Psoas muscle (tissue), 8 donors: ENCODE data around the gene OTOG. TPM values are rescaled to one million over a fixed set of nuclear protein-coding genes. Genes with fewer than 3 reads are reported as not detected.

ENCODE experiments used
- ATAC-seq, 4 donors: fragments of 200-7000 bp; cut with Tn5 transposase; one replicate each; pipeline ENCODE4 v1.9.1; 2020; ENCODE audit warnings: moderate library complexity in 3 of 4, mild to moderate bottlenecking in 2 of 4
- DNase-seq, 2 donors: peaks; one replicate each; pipeline ENCODE4 v3.0.0-alpha.2; 2020
- H3K27ac ChIP-seq: fragments of 200-600 bp; one replicate; pipeline ENCODE4 v1.8.0; 2022
- H3K27me3 ChIP-seq, 3 donors: fragments of 200-600 bp in 1 of 3; one replicate each; pipeline versions ENCODE4 v1.6.1 to v1.8.0; 2013 to 2022; ENCODE audit warnings: low read length in 2 of 3, mild to moderate bottlenecking in 2 of 3, moderate library complexity in 1 of 3; ENCODE audit not compliant: insufficient read depth in 3 of 3
- H3K36me3 ChIP-seq, 2 donors: fragments of 200-600 bp in 1 of 2; one replicate each; pipeline versions ENCODE4 v1.6.1 to v1.8.0; 2013 to 2022; ENCODE audit warnings: low read depth in 1 of 2, mild to moderate bottlenecking in 1 of 2, moderate library complexity in 1 of 2; ENCODE audit not compliant: insufficient read depth in 1 of 2
- H3K4me1 ChIP-seq: fragments of 200-600 bp; one replicate; pipeline ENCODE4 v1.8.0; 2022
- H3K4me3 ChIP-seq: fragments of 200-600 bp; one replicate; pipeline ENCODE4 v1.8.0; 2022; ENCODE audit warnings: mild to moderate bottlenecking
- H3K9me3 ChIP-seq: fragments of 200-600 bp; one replicate; pipeline ENCODE4 v1.8.0; 2022
- WGBS, 3 donors: extraction: QIAGEN DNeasy Blood & Tissue Kit; methylation state at CpG; one replicate each; pipeline versions ENCODE4 v1.1.6 to v1.1.7; 2013; 5-methylcytosine and 5-hydroxymethylcytosine counted together
- intact Hi-C, 2 donors: fragments of 100-400 bp; cut with DNase I; formaldehyde crosslinking; loops; one replicate each; pipeline versions ENCODE4 v1.11.0 to v1.14.2; 2022
- polyA plus RNA-seq, 3 donors: library from polyadenylated mRNA; stranded (reverse); fragments of 200-250 nt; gene quantifications; one replicate each; pipeline ENCODE4 v1.2.3, GENCODE V29; 2013
- total RNA-seq, 4 donors: library from RNA; stranded (reverse); fragmentation: NEBNext Ultra II Directional in 2 of 4; extraction: Animal tissue kit (Norgen Biotek cat#: 25700) in 2 of 4; gene quantifications; one replicate each; pipeline versions ENCODE4 v1.2.1 to v1.2.4, GENCODE V29; 2021 to 2023
- TF ChIP-seq, protein P1 (sequence below): fragments of 200-600 bp; IDR thresholded peaks from one replicate; pipeline ENCODE4 v1.8.0; 2022; ENCODE audit warnings: antibody characterized with exemption
- donor health status: healthy with polysubstance abuse.
- donor health status: DM: no; HTN: no; CAD: no; lungs with moderate emphysema.
- donor health status: Bipolar disorder and iron deficiency.
- donor health status: healthy.
- donor health status: DM: yes; HTN: yes; CAD: no.
- donor health status: DM: no; HTN: no; CAD: no.
- donor health status: DM: no; HTN: no; CAD: no.
- donor health status: DM: yes; HTN: yes; CAD: no.

Gene OTOG
- total and polyA plus RNA-seq, 7 donors: not detected

GRCh38 chr11:17633987-17634775 lies 87.1 kb downstream of the OTOG start:
- TF ChIP-seq, protein P1, sequence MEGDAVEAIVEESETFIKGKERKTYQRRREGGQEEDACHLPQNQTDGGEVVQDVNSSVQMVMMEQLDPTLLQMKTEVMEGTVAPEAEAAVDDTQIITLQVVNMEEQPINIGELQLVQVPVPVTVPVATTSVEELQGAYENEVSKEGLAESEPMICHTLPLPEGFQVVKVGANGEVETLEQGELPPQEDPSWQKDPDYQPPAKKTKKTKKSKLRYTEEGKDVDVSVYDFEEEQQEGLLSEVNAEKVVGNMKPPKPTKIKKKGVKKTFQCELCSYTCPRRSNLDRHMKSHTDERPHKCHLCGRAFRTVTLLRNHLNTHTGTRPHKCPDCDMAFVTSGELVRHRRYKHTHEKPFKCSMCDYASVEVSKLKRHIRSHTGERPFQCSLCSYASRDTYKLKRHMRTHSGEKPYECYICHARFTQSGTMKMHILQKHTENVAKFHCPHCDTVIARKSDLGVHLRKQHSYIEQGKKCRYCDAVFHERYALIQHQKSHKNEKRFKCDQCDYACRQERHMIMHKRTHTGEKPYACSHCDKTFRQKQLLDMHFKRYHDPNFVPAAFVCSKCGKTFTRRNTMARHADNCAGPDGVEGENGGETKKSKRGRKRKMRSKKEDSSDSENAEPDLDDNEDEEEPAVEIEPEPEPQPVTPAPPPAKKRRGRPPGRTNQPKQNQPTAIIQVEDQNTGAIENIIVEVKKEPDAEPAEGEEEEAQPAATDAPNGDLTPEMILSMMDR: no peak
- intact Hi-C loops: loop anchor here (5.0 kb wide), 2 partner anchors 48 to 83 kb away; partner anchors contain the start of gene MYOD1 (in 1 of the 2)
- H3K27me3 ChIP-seq: no peaks in the 10 kb centered on the region
- H3K36me3 ChIP-seq: no peaks in the 10 kb centered on the region
- H3K27ac ChIP-seq: no peak overlapping the region
- 80 to 91% (median 80%) methylated on average over 14 of the region's 14 CpGs for WGBS, 3 donors
- no peak overlapping the region for H3K4me3 ChIP-seq
- no peak for ATAC-seq
- H3K4me1 ChIP-seq: peaks cover 9% of the 10 kb centered on the region
- no peaks in the 10 kb centered on the region for H3K9me3 ChIP-seq
- no peak for DNase-seq

DNA sequence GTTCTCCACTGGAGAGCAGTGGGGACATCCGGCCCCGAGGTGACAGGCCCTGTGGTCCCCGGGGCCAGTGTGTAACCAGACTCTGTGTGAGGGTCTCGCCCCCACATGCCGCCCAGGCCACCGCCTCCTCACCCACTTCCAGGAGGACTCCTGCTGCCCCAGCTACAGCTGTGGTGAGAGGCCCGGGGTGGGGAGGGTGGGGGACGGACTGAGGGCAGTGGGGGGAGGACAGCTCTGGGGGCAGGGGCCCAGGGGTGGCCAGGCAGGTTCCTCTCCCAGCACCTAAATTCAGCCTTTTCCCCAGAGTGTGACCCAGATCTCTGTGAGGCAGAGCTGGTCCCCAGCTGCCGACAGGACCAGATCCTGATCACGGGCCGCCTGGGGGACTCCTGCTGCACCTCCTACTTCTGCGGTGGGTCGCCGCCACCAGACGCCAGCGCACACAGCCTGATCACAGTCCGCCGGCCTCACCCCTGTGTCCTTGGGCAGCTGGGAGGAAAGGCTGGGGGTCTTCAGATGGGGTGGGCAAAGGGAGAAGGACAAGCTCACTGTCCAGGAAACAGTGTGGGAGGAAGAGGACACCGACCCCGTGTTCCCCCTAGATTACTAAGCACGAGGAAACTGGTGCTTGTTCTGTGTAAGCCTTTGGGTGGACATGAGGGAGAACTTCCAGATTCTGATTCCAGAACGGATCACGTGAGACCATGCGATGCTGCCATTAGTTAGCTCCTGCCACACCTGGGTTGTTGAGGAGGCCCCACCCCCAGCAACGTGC lies 87.9 kb downstream of the OTOG start:
- ATAC-seq (no peak), DNase-seq (no peak)
- Histone ChIP-seq H3K36me3 (no peaks in the 10 kb centered on the region), H3K9me3 (no peaks in the 10 kb centered on the region), H3K4me3 (no peak overlapping the region), H3K27ac (no peak overlapping the region), H3K27me3 (no peaks in the 10 kb centered on the region), H3K4me1 (peaks cover 9% of the 10 kb centered on the region)
- TF ChIP-seq, protein P1: no peak
- intact Hi-C loops: loop anchor here (5.0 kb wide), 2 partner anchors 47 to 82 kb away; partner anchors contain the start of gene MYOD1 (in 1 of the 2)
- WGBS, 3 donors: 83 to 89% (median 88%) methylated on average over 20 to 25 of the region's 25 CpGs

GRCh38 chr11:17635551-17635938 lies 88.5 kb downstream of the OTOG start:
- Histone ChIP-seq H3K4me3 (no peak overlapping the region), H3K36me3 (no peaks in the 10 kb centered on the region), H3K9me3 (no peaks in the 10 kb centered on the region), H3K27me3 (no peaks in the 10 kb centered on the region), H3K4me1 (peaks cover 9% of the 10 kb centered on the region), H3K27ac (no peak overlapping the region)
- TF ChIP-seq, protein P1: no peak
- 86 to 95% (median 93%) methylated on average over 9 of the region's 9 CpGs for WGBS, 3 donors
- DNase-seq (no peak), ATAC-seq (no peak)
- intact Hi-C loops: no loop called here

DNA sequence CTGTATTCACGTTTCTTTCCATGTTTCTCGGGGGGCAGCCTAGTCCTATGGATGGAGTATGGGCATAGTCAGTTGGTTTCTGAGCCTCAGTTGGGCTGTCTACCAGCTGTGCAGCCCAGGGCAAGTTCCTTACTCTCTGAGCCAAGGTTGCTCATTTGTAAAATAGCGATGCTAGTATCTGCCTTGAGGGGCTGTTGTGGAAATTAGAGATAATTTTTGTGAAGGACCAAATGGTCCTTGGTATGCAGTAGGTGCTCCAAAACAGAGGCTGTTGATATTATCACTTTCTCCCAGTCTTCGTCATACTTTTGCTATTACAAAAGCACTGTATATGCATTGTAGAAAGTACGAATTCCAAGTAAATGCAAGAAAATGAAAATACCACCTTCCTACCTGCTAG lies 89.7 kb downstream of the OTOG start:
- DNase-seq: no peak
- intact Hi-C loops: no loop called here
- Histone ChIP-seq H3K4me1 (peaks cover 2% of the 10 kb centered on the region), H3K27ac (no peak overlapping the region), H3K4me3 (no peak overlapping the region), H3K27me3 (no peaks in the 10 kb centered on the region), H3K9me3 (no peaks in the 10 kb centered on the region), H3K36me3 (no peaks in the 10 kb centered on the region)
- WGBS, 3 donors: 85 to 86% (median 86%) methylated on average over 5 of the region's 5 CpGs
- TF ChIP-seq, protein P1: no peak
- ATAC-seq: no peak
